GM19468 (cell line): ENCODE measurements around the gene LRMDA.

Experiments used
- ATAC-seq: cut with Tn5 transposase; IDR thresholded peaks from one replicate; pipeline ENCODE4 v1.9.1; 2021; ENCODE audit warnings: mild to moderate bottlenecking, moderate library complexity, moderate number of reproducible peaks; ENCODE audit not compliant: unreplicated experiment; ENCODE audit errors: extremely low read depth

The LRMDA gene

GRCh38 chr10:75718991-75719390, 287.6 kb downstream of the LRMDA start:
- no peak for ATAC-seq

- ATAC-seq, result no peak
These were observed 288.7 kb downstream of the LRMDA start for GRCh38 chr10:75720157-75720556.

GRCh38 chr10:75722020-75722419, 290.6 kb downstream of the LRMDA start:
- no peak for ATAC-seq

GRCh38 chr10:75722609-75723008, 291.2 kb downstream of the LRMDA start:
- no peak for ATAC-seq

- ATAC-seq, result no peak
These were observed 292.0 kb downstream of the LRMDA start for GRCh38 chr10:75723319-75723980.

GRCh38 chr10:75724047-75724446, 292.6 kb downstream of the LRMDA start:
- no peak for ATAC-seq

- ATAC-seq, result no peak
These were observed 295.4 kb downstream of the LRMDA start for GRCh38 chr10:75726522-75727483.

GRCh38 chr10:75730847-75731246, 299.4 kb downstream of the LRMDA start:
- no peak for ATAC-seq

- ATAC-seq, result no peak
These were observed 301.9 kb downstream of the LRMDA start for GRCh38 chr10:75733135-75733890.

- ATAC-seq, result no peak
These were observed 304.8 kb downstream of the LRMDA start for GRCh38 chr10:75736151-75736640.

GRCh38 chr10:75736889-75737579, 305.6 kb downstream of the LRMDA start:
- ATAC-seq, result no peak

- no peak for ATAC-seq
These were observed 306.1 kb downstream of the LRMDA start for GRCh38 chr10:75737580-75737949.

GRCh38 chr10:75738924-75739323, 307.5 kb downstream of the LRMDA start:
- no peak for ATAC-seq

- no peak for ATAC-seq
These were observed 308.2 kb downstream of the LRMDA start for GRCh38 chr10:75739414-75740143.

GRCh38 chr10:75740541-75740940, 309.1 kb downstream of the LRMDA start:
- no peak for ATAC-seq

- ATAC-seq, result no peak
These were observed 310.9 kb downstream of the LRMDA start for GRCh38 chr10:75742355-75742754.

- ATAC-seq, result no peak
These were observed 311.9 kb downstream of the LRMDA start for GRCh38 chr10:75743291-75743778.

GRCh38 chr10:75744261-75744660, 312.8 kb downstream of the LRMDA start:
- ATAC-seq, result no peak

GRCh38 chr10:75746356-75746755, 314.9 kb downstream of the LRMDA start:
- ATAC-seq, result no peak
